HG03378 (cell line): ENCODE data around the gene PRKCSH.
"Not testable (repeated sequence)": the region's sequence is repeated elsewhere in the genome, so short reads cannot be mapped to it uniquely, and the experiment has no call there.

Experiments
- ATAC-seq: cut with Tn5 transposase; IDR thresholded peaks from one replicate; pipeline ENCODE4 v1.9.1; 2021; ENCODE audit warnings: mild to moderate bottlenecking, moderate library complexity; ENCODE audit not compliant: unreplicated experiment

PRKCSH gene

DNA sequence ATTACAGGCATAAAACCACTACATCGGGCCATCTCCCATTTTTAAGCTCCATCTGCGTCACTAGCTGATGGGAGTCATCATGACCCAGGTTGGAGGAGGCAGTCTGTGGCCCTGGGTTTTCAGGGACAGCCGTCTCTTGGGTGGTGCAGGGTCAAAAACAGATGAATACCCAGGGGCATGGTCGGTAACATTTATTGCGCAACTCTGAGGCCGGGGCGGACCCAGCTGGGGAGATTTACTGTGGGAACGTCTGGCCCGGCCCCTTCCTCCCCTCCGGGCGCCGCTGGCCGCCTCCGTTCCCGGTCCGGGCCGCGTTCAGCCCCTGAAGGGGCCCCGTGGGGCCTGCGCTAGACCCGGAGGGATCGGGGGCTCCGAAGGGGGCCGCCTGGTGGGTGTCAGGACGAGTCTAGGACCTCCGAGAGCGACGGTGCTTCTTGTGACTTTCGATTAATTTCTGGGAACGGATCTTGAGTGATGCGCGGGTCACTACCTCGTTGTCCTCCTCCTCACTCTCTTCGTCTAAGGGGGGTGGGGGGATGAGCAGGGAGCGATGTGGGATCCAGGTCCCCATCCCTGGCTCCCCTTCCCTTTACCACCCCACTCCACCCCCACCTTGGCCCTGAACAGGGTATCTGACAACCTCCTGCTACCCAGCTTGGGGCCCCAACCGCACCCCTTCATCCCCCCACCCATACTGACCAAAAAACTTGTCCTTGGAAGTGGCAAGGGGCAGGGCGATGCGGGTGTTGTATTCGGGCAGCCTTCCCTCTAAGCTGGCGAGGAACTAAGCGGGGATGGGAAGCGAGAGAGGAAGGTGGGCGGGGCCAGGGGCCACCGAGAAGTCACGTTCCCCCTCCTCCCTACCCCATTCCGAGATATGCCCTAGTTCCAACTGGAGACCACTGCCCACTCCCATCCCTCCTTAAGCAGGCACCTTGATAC, 14.7 kb upstream of the PRKCSH start:
- no peak for ATAC-seq

DNA sequence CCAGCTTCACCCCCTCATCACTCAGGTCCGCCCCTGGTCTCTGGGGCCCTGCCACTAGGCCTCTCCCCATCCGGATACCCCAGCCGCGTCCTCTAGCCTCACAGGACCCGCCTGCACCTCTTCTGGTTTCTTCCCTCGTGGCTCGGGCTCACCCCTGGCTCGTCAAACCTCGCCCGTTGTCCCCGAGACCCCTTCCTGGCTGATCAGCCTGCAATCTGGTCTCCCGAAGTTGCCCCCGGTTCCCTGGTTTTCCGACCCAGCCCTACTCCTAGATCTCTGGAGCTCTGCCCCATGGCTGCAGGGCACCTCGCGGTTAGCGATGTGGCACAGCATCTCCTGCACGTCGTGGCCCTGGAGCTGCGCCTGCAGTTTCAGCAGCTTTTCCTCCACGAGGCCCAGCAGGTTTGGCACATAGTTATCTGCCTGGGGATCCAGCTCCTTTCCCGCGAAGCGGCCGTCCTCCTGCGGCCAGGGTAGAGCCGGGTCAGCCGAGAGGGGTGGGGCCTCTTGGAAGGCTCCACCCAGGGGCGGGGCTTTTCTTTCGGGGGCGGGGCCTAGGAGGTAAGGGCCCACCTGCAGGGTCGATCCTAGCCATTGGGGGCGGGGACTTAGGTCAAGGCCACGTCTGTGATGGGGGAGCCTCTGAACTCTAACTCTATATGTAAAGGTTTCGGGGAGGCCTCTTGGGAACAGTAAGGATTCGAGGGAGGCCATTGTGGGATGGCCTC, 13.9 kb upstream of the PRKCSH start:
- peak; percentile 21 for ATAC-seq

DNA sequence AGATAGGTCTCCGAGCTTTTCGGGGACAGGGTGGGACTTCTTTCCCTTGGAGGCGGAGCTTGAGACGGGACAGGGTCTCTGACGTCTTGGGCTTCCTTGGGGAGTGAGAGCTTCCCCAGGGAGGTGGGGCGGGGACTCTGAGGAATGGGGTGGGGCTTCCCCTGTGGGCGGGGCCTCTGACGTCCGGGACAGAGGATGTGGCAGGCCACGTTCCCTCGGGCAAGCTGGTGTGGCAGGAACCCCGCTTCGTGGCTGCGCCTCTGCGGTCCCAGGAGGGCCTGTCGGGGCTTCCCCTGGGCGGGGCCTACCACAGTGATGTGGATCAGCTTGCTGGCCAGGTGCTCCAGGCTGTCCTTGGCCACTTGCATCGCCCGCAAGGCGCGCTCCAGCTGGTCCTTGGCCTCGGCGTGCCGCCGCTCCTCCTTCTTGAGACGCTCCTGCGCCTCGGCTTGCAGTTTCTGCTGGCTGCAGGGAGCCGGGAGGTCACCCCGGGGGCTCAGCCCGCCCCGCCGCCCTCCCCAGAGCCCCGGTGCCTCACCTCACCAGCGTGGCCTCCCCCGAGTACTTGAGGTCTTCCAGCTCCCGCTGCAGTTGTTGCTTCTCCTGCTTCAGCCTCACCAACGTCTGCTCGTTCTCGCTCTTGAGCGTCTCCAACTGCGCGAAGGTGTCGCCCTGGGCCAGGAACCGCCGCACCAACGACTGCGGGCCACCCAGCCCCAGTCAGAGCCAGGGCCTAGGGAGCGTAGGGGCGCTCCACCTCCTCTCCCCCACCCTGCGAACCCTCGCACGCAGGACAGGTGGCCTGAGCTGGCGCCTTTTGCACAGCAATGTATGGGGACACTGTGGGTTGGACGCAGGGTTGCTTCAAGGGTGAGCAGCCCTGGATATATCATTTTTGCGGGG, 13.0 kb upstream of the PRKCSH start:
- ATAC-seq: peak; percentile 58

DNA sequence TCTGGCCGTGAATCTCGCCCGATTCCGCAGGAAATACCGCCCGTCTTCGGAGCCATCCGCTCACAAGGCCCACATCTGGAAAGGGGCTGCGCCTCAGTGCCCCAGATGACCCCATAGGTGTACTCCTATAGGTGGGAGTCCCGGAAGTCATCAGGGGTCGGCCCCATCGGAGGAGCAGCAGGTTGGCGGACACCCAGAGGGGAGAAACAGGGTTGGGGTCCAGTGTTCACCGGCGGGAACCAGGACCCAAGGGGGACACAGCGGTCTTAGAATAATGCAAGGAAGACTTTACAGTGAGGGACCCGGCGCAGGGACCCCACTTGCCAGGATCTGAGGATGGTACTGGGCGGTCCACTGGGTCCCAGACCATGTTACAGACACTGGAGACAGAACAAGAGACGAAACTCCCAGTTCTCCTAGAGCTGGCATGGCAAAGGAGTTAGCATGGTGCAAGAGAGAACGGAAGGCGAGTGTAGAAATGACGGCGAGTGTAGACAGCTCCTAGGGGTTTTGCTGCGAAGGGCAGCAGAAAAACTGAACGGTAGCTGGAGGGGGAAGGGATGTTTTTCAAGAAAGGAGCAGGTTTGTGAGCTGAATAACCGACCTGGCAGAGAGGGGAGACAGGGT, 12.2 kb upstream of the PRKCSH start:
- ATAC-seq: no peak

DNA sequence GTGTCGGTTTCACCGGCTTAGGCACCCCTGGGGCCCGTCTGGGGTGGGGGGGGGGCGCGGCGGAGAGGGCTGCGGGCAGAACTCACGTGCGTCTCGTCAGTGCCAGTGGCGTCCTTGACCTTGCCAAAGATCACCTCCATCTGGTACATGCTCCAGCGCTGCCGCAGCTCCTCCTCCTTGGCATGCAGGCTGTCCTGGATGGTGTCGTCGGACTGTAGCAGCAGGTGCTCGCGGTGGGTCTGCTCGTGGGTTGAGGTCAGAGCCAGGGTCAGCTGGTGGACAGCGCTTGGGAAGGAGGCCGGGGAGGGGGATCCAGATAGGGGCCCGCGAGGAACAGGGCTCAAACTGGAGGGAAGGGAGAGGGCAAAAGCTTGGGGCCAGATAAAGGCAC, 11.6 kb upstream of the PRKCSH start:
- ATAC-seq: no peak

DNA sequence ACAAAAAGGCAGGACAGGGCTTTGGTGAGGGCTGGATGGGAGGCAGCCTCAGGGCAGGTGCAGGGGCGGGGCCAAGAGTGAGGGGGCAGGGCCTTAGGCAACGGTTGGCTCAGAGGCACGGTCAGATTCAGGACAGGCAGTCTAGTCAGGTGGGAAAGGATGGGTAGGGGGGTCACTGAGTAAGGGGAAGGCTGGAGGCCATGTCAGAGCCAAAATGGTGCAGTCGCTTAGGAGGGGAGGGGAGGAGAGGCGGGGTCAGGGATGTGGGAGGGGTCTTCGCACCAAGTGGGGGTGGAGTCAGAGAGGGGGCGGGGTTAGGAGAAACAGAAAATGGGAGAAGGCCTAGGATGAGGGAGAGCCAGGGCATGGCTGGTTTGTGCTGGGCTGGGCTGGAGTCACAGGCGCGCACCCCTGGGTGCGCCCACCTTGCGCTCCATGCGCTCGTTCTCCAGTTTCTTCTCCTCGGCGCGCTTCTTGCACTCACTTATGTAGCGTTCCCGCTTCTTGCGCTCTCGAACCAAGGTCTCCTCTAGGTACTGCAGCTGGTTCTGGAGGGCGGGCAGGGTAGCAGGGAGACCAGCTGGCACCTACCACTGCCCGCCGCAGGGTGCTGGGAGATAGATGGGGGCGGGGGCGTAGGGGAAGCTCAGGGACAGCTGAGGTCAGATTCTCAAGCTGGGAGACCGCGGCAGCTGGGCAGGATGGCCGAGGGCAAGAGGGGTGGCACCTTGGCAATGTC, 9.5 kb upstream of the PRKCSH start:
- ATAC-seq: no peak

DNA sequence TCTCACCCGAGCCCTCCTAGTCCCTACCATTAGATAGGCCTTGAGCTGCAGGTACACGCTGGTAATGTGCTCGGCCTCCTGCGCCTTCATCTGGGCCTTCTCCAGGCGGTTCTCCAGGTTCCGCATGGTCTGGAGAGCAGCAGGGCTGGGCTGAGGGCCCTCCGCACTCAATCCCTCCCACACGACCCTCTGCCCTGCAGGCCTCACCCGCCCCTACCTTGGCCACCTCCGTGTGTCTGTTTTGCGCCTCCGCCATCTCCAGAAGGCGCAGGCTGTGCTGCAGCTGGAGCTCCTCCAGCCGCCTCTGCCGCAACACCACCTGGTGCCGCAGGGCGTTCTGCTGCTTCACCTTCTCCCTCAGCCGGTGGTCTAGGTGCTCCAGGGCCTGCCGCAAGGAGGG, 8.8 kb upstream of the PRKCSH start:
- ATAC-seq: no peak

DNA sequence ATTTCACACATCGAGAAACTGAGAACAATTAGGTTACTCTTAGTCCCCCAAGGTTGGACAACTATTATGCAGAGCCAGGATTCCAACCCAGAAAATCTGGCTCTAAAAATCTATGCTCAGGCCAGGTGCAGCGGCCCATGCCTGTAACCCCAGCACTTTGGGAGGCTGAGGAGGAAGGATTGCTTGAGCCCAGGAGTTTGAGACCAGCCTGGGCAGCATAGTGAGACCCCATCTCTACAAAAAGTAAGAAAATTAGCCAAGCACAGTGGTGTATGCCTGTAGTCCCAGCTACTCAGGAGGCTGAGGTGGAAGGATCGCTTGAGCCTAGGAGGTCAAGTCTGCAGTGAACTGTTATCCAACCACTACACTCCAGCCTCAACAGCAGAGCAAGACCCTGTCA, 1.9 kb upstream of the PRKCSH start:
- ATAC-seq: not testable (repeated sequence)

DNA sequence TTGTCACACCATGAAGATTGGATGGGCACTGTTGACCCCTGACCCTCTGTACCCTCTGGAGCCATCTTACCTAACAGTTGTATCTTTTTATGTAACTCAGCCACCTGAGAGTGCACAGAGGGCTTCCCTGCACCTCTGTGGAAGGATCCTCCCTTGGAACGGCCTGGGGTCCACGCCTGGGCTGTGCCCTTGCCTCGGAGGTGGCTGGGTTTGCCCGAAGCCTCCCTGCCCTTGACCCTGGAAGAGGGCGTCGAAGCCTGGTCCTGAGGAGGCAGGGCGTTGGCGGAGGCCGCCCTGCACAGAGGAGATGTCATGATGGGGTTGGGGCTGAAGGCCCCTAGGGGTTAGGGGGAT, 755 bp upstream of the PRKCSH start:
- ATAC-seq: peak; percentile 8

DNA sequence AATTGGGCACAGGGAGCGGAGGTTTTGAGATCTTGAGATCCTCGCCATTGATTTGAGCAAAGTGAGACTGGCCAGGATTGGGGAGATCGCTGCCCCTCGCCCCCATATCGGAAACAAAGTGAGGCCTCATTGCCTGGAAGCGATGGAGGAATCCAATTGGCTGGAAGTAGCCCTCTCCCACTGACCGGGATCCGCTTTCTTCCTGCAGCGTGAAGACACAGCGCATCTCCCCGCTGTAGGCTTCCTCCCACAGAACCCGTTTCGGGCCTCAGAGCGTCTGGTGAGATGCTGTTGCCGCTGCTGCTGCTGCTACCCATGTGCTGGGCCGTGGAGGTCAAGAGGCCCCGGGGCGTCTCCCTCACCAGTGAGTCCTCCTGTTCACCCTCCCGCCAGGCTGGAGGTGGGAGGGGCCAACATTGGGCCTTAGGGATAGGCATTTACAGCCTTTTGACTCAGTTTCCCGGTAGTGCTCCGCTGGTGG, 438 bp downstream of the PRKCSH start:
- ATAC-seq: no peak

DNA sequence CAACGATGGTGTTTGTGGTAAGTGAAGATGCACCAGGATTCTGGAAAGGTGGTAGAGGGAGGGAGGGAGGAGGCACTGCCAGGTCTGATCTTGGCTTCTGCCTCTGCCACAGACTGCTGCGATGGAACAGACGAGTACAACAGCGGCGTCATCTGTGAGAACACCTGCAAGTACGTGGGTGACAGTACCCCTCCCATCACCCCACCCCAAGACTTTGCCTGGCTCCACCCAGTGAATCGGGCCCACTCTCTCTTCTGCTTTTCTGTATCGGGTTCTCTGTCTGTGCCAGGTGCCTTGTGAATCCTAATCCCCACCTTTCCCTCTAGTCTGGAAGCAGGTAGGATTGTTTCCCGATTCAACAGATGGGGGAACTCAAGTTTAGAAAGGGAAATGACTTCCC, 2.5 kb downstream of the PRKCSH start:
- ATAC-seq: no peak

DNA sequence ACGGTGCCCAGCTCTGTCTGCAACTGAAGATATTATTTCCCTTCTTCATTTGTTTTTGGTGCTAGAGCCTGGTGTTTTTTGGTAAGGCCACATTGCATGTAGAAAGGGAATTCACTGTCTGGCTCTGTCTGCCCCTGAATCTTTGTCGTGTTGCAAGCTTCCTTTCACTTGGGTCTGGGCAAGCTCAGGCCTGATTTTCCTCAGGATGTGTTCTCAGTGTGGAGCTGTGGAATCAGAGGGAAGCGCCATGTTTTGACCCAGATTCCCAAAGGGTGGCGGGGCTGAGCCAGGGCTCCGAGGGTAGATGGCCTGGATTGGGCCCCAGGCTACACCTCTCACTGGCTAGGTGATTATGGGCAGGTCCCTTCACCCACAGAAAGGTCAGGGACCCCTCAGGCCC, 8.6 kb downstream of the PRKCSH start:
- ATAC-seq: no peak

DNA sequence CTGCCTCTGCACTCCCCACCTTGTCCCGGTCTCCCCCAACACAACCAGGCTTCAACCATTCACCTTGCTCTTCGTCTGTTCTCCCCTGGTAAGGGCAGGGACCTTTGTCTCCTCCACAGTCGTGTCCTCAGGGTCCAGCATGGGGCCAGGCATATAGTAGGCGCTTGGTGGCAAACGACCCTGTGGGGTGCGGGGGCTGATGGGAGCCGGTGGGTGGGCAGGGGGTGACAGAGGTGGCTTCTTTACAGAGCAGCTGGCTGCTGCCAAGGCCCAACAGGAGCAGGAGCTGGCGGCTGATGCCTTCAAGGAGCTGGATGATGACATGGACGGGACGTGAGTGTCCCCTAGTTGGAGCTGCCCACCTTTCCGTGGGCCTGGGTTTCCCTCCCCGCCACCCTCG, 9.7 kb downstream of the PRKCSH start:
- ATAC-seq: no peak

DNA sequence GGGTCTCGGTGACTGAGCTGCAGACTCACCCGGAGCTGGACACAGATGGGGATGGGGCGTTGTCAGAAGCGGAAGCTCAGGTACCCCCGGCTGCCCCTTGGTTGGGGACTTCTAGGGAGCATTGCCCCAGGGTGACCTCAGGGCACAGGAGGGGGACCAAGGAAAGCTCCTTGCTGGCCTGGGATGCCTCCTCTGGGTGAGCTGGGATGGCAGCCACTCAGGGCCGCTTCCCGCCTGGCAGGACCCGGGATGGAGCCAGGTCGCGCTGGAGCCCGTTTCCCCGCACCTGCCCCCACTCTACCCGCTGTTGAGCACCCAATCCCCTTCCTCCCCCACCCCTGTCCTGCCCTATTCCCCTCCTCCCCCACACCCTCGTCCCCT, 10.8 kb downstream of the PRKCSH start:
- ATAC-seq: no peak

DNA sequence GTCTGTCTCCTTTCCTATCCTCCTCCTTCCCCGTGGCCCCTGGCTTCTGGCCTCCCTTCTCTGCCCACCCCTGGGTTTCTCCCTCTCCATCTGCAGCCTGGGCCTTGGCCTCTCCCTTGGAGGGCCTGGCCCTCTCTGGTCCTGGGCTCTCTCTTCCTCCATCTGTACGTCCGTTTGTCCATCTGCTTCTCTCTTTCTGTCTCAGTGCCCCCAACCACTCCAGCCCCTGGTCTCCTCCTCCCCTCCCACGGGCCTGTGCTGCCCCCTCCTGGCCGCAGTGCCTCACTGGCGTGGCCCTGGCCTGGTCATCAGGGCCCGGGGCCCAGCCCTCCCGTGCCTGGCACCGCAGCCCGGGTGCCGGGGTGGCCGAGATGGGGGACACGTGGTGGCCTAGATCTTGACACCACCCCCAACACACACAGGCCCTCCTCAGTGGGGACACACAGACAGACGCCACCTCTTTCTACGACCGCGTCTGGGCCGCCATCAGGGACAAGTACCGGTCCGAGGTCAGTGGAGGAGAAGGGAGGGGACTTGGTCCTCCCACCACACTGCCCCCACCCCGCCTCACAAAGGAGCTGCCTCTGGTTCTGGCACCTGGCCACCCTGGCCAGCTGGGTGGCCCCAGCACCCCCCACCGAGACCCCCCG, 11.3 kb downstream of the PRKCSH start:
- no peak for ATAC-seq

DNA sequence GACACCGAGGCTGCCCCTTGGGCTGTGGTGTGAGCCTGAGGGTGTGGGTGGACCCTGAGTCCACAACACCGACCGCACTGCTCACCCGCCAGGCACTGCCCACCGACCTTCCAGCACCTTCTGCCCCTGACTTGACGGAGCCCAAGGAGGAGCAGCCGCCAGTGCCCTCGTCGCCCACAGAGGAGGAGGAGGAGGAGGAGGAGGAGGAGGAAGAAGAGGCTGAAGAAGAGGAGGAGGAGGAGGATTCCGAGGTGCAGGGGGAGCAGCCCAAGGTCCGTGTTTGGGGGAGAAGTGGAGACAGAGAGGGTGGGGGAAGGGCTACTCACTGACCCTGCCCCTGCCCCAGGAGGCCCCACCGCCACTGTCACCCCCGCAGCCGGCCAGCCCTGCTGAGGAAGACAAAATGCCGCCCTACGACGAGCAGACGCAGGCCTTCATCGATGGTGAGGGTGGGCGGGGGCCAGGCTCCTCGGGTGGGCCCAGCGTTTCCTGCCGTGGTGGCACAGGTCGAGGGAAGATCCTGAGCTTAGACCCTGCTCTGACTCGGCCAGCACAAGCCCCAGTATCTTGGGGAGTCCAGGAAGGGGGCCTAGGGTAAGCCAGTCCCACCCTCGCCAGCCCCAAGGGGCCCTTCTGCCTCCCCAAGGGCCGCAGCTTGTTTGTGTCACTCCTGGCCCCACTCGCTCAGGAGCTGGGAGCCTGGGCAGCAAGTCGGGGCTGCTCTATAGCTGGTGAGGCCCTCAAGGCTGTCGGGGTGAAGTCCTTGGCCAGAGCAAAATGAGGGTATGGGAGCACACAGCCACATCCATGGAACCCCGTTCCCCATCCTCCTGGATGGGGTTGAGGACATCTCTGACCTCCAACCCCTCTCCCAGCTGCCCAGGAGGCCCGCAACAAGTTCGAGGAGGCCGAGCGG, 12.2 kb downstream of the PRKCSH start:
- no peak for ATAC-seq

DNA sequence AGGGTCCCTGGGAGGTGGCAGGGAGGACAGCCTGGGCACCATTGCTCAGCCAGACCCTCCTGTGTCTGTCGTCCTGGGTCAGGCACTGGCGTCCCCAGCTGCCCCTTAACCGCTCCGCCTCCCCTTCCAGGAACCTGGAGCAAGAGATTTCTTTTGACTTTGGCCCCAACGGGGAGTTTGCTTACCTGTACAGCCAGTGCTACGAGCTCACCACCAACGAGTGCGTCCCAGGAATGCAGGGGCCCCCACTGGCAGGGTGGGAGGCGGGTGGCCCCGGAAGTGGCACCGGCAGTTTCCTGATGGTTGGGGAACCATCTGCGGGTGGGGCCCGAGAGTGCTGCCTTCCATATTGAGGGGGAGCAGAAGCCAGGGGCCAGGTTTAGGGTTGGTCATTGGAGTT, 13.0 kb downstream of the PRKCSH start:
- no peak for ATAC-seq

DNA sequence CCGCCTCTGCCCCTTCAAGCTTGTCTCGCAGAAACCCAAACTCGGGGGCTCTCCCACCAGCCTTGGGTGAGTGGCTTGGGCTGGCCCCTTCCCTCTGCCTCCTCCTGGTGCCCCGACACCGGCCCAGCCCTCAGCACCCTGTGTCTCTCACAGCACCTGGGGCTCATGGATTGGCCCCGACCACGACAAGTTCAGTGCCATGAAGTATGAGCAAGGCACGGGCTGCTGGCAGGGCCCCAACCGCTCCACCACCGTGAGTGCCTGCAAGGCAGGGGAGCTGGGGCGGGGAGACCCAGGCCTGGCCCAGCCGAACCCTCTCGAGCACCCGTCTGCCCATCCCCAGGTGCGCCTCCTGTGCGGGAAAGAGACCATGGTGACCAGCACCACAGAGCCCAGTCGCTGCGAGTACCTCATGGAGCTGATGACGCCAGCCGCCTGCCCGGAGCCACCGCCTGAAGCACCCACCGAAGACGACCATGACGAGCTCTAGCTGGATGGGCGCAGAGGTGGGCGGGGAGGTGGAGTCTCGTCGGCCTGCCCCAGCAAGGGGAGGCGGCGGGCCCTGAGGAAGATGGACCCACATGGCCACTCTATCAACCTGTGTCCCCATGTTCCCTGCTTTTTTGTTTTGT, 13.6 kb downstream of the PRKCSH start:
- ATAC-seq: no peak
